Omental fat pad (tissue), 4 donors: ENCODE measurements around the gene FANK1. TPM values are rescaled to one million over a fixed set of nuclear protein-coding genes. Genes with fewer than 3 reads are reported as not detected.
"Not testable (repeated sequence)": the region's sequence is repeated elsewhere in the genome, so short reads cannot be mapped to it uniquely, and the experiment has no call there.

Experiments
- ATAC-seq: fragments of 150-250 bp; one replicate; pipeline ENCODE4 v1.9.1; 2016; ENCODE audit warnings: mild to moderate bottlenecking, moderate library complexity; ENCODE audit not compliant: low FRiP score
- DNase-seq: peaks from one replicate; pipeline ENCODE4 v3.0.0-alpha.2; 2019; ENCODE audit warnings: low spot score
- total RNA-seq, 4 donors: library from RNA; depleted of rRNA; stranded (reverse); fragments of >200 nt; gene quantifications; one replicate each; pipeline ENCODE4 v1.1.0, GENCODE V29; 2016
- TF ChIP-seq, protein P1 (sequence below), 3 donors: fragments of 450-650 bp; IDR thresholded peaks; one replicate each; pipeline ENCODE4 v1.5.1; 2016 to 2017; ENCODE audit warnings: antibody characterized with exemption in 3 of 3, mild to moderate bottlenecking in 3 of 3, moderate library complexity in 2 of 3

The FANK1 gene
- total RNA-seq, 4 donors from 2014 or later: 0.94 to 3.0 (median 1.1) TPM

DNA sequence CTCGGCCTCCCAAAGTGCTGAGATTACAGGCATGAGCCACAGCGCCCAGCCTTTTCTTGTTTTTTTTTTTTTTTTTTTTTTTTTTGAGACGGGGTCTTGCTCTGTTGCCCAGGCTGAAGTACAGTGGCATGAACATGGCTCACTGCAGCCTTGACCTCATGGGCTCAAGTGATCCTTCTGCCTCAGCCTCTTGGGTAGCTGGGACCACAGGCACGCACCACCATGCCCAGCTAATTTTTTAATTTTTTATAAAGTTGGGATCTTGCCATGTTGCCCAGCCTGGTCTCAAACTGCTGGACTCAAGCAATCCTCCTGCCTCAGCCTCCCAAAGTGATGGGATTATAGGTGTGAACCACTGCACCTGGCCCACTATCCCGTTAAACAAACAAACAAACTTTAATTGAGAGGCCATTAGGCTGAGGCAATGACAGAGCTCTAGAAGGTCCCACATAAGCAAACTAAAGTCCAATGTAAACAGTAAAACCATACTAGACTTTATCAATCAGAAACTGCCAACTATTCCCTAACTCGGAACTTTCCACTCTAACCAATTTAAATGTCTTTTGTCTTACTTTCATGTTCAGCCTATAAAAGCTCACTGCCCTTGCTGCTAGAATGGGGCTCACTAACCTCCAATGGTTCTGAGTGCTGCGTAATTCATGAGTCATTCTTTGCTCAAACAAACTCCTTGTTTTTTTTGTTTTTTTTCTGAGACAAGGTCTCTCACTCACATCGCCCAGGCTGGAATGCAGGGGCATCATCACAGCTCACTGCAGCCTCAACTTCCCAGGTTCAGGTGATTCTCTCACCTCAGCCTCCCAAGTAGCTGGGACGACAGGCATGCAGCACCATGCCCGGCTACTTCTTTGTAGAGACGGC is 17.2 kb upstream of the FANK1 start:
- TF ChIP-seq, protein P1, sequence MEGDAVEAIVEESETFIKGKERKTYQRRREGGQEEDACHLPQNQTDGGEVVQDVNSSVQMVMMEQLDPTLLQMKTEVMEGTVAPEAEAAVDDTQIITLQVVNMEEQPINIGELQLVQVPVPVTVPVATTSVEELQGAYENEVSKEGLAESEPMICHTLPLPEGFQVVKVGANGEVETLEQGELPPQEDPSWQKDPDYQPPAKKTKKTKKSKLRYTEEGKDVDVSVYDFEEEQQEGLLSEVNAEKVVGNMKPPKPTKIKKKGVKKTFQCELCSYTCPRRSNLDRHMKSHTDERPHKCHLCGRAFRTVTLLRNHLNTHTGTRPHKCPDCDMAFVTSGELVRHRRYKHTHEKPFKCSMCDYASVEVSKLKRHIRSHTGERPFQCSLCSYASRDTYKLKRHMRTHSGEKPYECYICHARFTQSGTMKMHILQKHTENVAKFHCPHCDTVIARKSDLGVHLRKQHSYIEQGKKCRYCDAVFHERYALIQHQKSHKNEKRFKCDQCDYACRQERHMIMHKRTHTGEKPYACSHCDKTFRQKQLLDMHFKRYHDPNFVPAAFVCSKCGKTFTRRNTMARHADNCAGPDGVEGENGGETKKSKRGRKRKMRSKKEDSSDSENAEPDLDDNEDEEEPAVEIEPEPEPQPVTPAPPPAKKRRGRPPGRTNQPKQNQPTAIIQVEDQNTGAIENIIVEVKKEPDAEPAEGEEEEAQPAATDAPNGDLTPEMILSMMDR (IDR thresholded peaks at IDR 0.05): no peak
- DNase-seq (no peak), ATAC-seq (no peak)

DNA sequence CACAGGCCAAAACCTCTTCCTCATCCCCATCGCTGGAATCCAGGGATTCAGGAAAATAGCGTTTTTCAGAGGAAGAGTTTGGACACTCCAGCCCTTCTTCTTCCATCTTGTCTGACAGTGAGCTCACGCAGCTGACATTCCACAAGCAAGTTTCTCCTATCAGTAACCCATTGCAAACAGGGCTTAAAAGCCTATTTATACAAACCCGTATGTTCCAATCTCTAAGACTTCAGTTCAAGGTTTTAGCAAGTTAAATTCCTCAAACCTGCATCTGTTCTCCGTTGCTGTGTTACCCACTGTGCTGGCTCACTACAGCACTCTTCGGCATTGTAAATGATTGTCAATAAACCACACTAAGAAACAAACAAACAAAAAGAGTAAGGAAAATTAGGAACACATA is 15.6 kb upstream of the FANK1 start:
- TF ChIP-seq, protein P1 (IDR thresholded peaks at IDR 0.05): no peak
- DNase-seq: no peak
- ATAC-seq: no peak

DNA sequence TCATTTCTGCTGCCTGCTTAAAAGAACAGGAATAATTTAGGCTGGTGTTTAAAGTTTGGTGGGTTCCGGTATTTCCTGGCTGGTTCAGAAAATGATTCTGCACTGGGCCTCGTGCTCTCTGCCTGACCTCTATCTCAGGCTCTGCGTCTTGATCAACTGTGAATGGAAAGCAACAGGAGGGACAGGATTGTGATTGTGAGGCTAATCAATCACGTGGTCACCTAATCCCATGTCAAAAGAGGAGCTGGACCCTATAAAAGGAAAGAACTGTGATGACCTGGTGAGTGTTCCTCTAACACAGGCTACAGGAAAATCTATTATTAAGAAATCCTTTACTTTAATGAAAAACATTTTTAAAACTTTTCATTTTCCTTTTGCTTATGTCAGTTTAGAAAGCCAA is 15.2 kb upstream of the FANK1 start, which contains the start of gene DHX32:
DHX32 (minus strand) TSS at position 101 of the 400 bp plus-strand sequence. CDS start 468 bp downstream, outside the sequence.
- DNase-seq: no peak
- no peak for ATAC-seq
- TF ChIP-seq, protein P1 (IDR thresholded peaks at IDR 0.05): no peak

DNA sequence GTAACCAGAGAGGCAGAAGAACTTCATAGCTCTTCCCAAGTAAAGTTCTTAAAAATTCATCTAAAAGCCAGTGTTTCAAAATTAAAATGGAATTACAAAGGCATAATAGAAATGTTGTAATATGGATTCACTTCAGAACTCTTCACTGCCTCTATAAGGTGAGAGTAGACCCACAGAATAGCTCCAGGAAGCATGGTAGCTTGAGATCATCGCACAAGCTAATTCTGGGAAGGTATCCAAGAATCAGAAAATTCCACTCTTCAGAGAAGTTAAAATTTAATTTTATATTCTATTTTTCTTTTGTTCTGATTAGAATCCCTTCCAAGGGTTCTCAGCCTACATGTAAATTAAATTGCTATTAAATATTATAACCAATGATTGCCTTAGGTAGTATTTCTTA is 13.8 kb upstream of the FANK1 start:
- DNase-seq (no peak), ATAC-seq (no peak)
- TF ChIP-seq, protein P1 (IDR thresholded peaks at IDR 0.05): no peak

DNA sequence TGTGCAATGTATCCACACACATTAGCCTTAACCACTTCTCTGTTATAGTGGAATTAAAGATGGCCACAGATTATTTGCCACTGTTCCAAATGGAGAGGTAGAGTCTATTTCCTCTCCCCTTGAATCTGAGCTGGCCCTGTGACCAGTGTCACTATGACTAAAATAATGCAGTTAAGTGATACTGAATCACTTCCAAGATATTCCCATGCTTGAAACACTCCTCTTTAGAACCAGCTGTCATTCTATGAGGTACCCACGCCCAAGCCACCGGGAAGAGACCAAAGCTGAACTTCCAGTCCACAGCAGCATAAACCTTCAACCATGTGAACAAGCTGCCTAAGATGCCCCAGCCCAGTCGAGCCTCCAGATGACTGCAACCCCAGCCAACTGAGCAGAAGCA is 13.2 kb upstream of the FANK1 start:
- no peak for ATAC-seq
- TF ChIP-seq, protein P1 (IDR thresholded peaks at IDR 0.05): no peak
- DNase-seq: no peak

DNA sequence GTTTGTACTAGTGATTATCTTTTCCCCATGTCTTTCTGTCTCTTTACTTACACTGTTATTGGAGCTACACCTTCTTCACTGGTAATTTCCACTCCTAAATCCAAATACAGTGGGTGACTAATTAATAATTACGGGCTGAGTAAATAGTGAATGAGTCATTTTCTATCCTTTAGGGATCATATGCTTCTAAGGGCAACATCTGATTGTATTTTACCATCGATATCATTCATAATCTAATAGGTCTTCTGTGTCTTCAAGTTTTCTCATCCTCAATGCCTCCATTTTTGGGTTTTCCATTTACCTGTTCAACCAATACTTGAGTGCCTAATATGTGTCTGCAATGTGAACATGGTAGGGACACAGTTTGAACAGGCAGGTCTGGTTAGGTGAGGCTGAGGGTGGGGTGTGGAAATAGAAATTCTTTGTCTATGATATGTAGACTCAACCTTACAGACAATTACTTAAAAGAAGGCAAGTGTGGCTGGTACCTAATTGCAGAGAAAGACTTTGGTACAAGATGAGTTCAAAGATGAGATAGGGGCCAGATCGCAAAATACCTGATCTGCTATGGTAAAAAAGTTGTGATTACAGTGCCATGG is 9.4 kb upstream of the FANK1 start:
- ATAC-seq (no peak), DNase-seq (no peak)
- TF ChIP-seq, protein P1 (IDR thresholded peaks at IDR 0.05): no peak

DNA sequence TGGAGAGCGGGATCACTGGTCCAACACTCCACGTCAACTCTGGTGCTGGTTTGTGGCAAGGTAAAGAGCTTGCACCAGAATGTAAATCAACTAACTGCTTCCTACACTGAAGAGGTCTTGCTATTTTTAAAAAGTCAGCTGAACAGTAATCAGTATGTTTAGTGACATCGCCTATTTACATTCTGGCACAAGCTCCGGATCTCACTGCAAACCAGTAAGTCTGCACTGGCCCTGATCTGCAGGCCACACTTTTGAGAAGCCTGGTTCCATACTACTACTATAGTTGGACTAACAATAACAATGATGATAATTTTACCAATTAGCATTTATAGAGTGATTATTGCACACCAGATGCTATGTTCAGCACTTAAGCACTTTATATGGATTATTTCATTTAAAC is 6.9 kb upstream of the FANK1 start:
- not testable (repeated sequence) for ATAC-seq, DNase-seq

DNA sequence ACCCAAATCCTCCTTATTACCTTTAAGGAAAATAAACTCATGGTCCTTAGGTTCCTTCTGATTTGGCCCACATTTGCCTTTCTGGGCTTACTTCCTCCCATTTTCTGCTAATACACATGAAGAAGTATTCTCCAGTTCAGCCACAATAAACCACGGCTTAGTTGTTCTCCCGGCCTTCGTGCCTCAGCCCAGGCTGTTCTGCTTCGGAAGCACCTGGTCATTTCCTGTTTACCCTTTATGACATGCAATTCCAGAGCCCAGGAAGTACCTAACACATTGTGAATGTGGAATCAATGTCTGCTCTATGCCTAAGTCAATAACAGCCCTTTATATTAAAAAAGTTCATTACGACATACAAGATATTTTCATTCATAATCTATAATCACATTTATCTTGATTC is 4.0 kb upstream of the FANK1 start:
- not testable (repeated sequence) for ATAC-seq, DNase-seq

DNA sequence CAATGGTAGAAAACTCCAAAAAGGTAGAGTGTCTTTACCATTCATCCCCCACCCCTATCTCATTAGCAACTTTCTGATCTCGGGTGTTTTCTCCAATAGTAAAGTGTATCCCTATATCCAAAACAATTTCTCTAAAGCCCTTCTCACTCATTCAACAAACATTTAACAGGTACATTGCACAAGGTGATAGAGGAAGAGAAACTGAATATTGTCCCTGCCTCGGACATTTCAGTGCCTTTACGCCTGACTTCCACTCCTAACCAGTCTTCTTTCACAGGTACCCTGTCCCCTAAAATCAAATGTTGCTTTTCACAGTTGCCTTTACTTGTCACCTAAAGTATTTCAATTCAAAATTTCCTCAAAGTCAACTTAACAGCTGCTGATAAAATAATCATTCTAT is 2.2 kb upstream of the FANK1 start:
- not testable (repeated sequence) for ATAC-seq, DNase-seq

DNA sequence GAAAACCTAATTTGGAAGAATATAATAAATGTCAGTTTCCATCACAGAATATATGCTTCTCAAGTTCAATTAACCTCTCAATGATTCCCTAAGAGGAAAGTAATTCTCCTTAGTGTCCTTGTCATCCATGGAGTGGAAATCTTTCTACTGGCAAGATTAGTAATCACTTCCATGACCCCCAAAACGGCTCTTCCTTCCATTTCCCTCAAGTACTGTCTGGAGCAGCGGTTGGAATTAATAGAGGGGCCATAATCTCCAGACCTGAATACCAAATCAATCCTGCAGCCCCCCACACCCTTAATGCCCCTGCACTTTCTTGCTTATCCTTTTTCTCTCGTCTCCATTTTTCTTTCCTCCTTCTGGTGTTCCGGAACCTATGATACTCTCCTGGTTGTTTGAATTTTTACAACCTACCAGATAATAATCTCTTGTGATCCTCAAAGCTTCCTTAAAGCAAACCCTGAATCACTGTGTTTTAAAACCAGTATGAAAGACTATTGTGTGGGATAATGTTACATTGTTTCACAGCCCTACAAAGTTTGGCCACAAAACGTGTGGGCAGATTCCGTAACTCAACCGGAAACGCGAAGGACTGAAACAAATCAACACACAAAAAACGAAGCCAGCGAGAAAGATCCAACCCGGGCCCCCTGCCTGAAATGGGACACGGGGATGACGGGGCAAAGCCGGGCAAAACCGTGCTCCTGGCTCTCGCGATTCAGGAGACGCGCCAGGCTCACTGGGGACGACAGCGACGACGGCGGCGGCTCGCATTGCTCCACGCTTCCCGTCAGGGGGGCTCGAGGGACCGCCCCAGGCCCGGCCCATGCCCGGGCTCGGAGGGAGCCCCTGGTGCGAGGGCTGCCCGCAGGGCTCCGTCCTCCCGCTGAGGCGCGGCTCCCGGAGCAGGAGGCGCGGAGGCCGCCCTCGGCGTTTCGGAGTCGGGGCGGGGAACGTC is 955 bp upstream of the FANK1 start:
- DNase-seq: not testable (repeated sequence)
- peak; percentile 67 for ATAC-seq

DNA sequence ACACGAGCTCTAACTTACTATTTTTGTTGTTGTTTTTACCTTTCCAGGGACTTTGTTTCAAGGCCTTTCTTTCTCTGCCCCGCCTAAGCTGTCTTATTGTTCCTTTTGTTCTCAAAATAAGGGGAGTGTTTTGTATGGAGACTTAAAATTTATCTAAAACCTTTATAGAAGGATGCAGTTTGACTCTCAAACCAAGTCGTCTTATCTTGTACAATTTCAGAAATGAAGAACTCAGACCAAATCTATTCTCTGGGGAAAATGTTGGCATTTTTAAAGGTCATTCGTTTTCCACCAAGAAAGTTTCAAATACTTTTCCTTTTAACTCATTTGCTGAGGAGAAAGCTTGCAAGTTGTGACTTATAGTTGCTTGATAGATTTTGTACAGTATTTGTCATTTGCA is 953 bp downstream of the FANK1 start:
- ATAC-seq, DNase-seq: not testable (repeated sequence)
